ENCODE results near the gene GSTA2.
"Not testable (repeated sequence)": the region's sequence is repeated elsewhere in the genome, so short reads cannot be mapped to it uniquely, and the experiment has no call there.

Gene GSTA2

GRCh38 chr6:52725535-52726192, 37.6 kb downstream of the GSTA2 start:
- no peak for DNase-seq (ENCODE audit: low spot score)

DNA sequence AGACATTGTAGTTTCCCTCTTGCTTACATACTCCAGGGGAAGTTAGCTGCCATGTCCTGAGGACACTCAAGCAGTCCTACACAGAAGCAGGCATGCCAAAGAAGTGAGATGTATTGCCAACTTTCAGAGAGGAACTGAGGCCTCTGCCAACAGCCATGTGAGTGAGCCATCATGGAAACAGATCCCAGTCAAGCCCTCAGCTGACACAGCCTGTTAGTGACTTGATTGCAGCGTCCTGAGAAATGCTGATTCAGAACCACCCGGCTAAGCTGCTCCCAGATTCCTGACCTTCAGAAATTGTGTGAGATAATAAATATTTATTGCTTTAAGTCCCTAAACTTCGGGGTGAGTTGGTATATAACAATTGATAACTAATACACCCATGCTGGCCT, 38.1 kb downstream of the GSTA2 start:
- no peak for DNase-seq (ENCODE audit: low spot score)

GRCh38 chr6:52724406-52725121, 38.7 kb downstream of the GSTA2 start:
- peak; percentile 9 for DNase-seq (ENCODE audit: low spot score)

DNA sequence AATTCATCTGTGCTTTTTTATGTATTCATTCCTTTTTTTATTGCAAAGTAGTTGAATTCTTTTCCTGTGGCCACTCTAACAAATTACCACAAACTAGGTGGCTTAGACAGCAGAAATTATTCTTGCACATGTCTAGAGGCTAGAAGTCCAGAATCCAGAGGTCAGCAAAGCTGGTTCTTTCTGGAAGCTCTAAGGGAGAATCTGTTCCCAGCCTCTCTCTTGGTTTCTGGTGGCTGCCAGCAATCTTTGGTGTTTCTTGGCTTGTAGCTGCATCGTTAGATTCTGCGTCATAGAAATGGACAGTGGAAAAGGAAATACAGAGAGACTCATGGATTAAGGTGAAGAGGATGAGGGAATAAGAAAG, 39.3 kb downstream of the GSTA2 start:
- DNase-seq (ENCODE audit: low spot score) = no peak

- DNase-seq (ENCODE audit: low spot score) = no peak
Measured at GRCh38 chr6:52720321-52720720, 43.0 kb downstream of the GSTA2 start.

- no peak for DNase-seq (ENCODE audit: low spot score)
Measured at GRCh38 chr6:52718550-52718949, 44.7 kb downstream of the GSTA2 start.

- DNase-seq (ENCODE audit: low spot score) = not testable (repeated sequence)
Measured at GRCh38 chr6:52714761-52715160, 48.5 kb downstream of the GSTA2 start.

DNA sequence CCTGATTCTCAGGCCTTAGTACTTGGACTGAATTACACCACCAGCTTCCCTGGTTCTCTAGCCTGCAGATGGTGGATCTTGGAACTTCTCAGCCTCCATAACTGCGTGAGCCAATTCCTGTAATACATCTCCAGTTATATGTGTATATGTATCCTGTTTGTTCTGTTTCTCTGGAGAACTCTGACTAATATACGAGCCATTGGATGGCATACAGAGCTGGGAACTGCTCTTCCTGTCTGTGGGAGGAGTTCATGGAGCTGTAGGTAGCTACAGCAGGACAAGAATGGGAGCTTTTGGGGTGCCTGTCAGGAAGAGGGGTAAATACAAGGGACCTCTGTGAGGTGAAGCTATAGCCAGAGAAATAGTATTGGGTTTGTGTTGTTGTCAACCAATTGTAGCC, 51.1 kb downstream of the GSTA2 start:
- no peak for DNase-seq (ENCODE audit: low spot score)

GRCh38 chr6:52707963-52708680, 55.2 kb downstream of the GSTA2 start:
- DNase-seq (ENCODE audit: low spot score) = no peak

DNA sequence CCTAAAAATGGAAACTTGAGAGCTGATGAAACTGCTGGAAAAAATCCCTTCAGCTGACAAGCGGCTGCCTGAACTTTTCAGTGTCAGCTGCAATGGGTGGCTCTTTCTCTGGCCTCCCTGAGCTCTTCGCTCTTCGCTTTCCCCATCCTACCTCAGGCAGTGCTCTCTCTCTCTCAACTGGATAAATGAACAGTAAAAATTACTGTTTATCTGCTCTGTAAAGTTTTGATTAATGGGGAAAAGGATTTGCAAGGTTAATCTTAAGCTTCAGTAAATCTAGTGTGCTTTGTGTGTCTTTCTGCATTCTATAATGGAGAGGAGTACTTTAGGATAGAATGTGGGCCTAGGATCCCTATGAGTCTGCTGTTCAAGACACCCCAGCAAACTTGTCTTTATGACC, 57.3 kb downstream of the GSTA2 start:
- no peak for DNase-seq (ENCODE audit: low spot score)

GRCh38 chr6:52704781-52705502, 58.3 kb downstream of the GSTA2 start:
- not testable (repeated sequence) for DNase-seq (ENCODE audit: low spot score)

DNA sequence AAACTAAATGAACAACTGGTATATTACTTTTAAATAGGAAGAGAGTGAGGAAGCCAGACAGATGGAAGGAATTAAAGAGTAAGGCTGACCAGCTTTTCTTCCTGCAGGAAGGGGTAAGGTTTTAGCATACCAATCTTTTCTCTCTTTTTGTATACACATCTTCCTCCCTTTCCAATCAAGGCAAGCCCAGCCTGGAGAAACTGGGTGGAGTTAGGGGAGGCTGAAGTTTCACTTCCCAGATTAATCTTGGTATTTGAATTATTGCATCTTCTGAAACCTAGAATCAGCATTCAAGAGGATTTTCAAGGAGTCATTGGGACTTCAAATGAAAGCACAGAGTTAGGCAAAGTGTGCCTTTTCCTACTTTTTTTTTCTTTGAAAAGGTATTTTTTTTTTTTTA, 59.2 kb downstream of the GSTA2 start:
- no peak for DNase-seq (ENCODE audit: low spot score)

Measured in globus pallidus (tissue), 1 donor.